Heart right ventricle (tissue), 16 donors: Measurements from ENCODE around the gene ADGRL3. TPM values are rescaled to one million over a fixed set of nuclear protein-coding genes. Genes with fewer than 3 reads are reported as not detected.

Source experiments
- ATAC-seq, 8 donors: fragments of 200-7000 bp; cut with Tn5 transposase; one replicate each; pipeline ENCODE4 v1.9.1; 2020; ENCODE audit warnings: mild to moderate bottlenecking in 8 of 8, moderate library complexity in 8 of 8, moderate number of reproducible peaks in 1 of 8
- DNase-seq, 2 donors: peaks; one replicate each; pipeline ENCODE4 v3.0.0-alpha.2; 2020
- H3K27ac ChIP-seq, 10 donors: fragments of 200-600 bp; sonication (generic) in 2 of 10; one replicate each; pipeline versions ENCODE4 v1.5.0 to v1.8.0; 2020 to 2022; ENCODE audit warnings: mild to moderate bottlenecking in 3 of 10
- H3K27me3 ChIP-seq, 7 donors: fragments of 200-600 bp; one replicate each; pipeline ENCODE4 v1.8.0; 2021 to 2022; ENCODE audit warnings: mild to moderate bottlenecking in 2 of 7
- H3K36me3 ChIP-seq, 9 donors: fragments of 200-600 bp; sonication (generic) in 1 of 9; one replicate each; pipeline versions ENCODE4 v1.5.0 to v1.8.0; 2020 to 2022; ENCODE audit warnings: mild to moderate bottlenecking in 2 of 9
- H3K4me1 ChIP-seq, 9 donors: fragments of 200-600 bp; sonication (generic) in 1 of 9; one replicate each; pipeline versions ENCODE4 v1.5.0 to v1.8.0; 2020 to 2022; ENCODE audit warnings: mild to moderate bottlenecking in 4 of 9
- H3K4me3 ChIP-seq, 10 donors: fragments of 200-600 bp; sonication (generic) in 2 of 10; one replicate each; pipeline versions ENCODE4 v1.5.0 to v1.8.0; 2020 to 2022; ENCODE audit warnings: mild to moderate bottlenecking in 7 of 10, moderate library complexity in 2 of 10
- H3K9me3 ChIP-seq, 11 donors: fragments of 200-600 bp in 10 of 11; sonication (generic) in 2 of 11; one replicate each; pipeline versions ENCODE4 v1.5.0 to v1.8.0; 2013 to 2022; ENCODE audit warnings: mild to moderate bottlenecking in 2 of 11, control low read depth in 1 of 11, moderate library complexity in 1 of 11
- WGBS, 2 donors: extraction: QIAGEN DNeasy Blood & Tissue Kit; methylation state at CpG; one replicate each; pipeline ENCODE4 v1.1.7; 2013; ENCODE audit warnings: inconsistent platforms in 1 of 2; 5-methylcytosine and 5-hydroxymethylcytosine counted together
- intact Hi-C, 10 donors: fragments of 100-400 bp; cut with DNase I; formaldehyde crosslinking; loops; one replicate each; pipeline versions ENCODE4 v1.11.1 to v1.14.2; 2022
- polyA plus RNA-seq, 2 donors: library from polyadenylated mRNA; stranded (reverse); fragments of 200-250 nt; gene quantifications; one replicate each; pipeline ENCODE4 v1.2.3, GENCODE V29; 2013
- total RNA-seq, 10 donors: library from RNA; stranded (reverse); fragmentation: NEBNext Ultra II Directional in 3 of 10; extraction: Animal tissue kit (Norgen Biotek cat#: 25700) in 3 of 10; gene quantifications; one replicate each; pipeline versions ENCODE4 v1.2.1 to v1.2.4, GENCODE V29; 2021 to 2023
- TF ChIP-seq, protein P1 (sequence below), 9 donors: fragments of 200-600 bp; sonication (generic) in 2 of 9; IDR thresholded peaks; one replicate each; pipeline versions ENCODE4 v1.5.0 to v1.8.0; 2021 to 2022; ENCODE audit warnings: antibody characterized with exemption in 9 of 9, mild to moderate bottlenecking in 5 of 9, moderate library complexity in 1 of 9
- donor health status: Arrhythmogenic right ventricular cardiomyopathy.
- donor health status: ischemic (EF 13 %, LVEDD 7.1; RV severe dilation, severe dysfunction).
- donor health status: healthy with polysubstance abuse.
- donor health status: DM: no; HTN: yes; CAD: no.
- donor health status: DM: no; HTN: no; CAD: no.
- donor health status: ischemic (EF 25% LVEDD 6.9; RV normal size, moderate dysfunction).
- donor health status: ischemic (EF 25% LVEDD 5.7; RV mildly dilated, moderate dysfunction).
- donor health status: healthy.
- donor health status: DM: yes; HTN: yes; CAD: no.
- donor health status: Ischemic cardiomyopathy.
- donor health status: ischemic (EF 35%, LVEDD 5.7; RV mildly dilated, moderate dysfunction).
- donor health status: nonischemic (EF 11% LVEDD 7.7; RV severe dilation, severe dysfunction).
- donor health status: DM: yes; HTN: yes; CAD: no.
- donor health status: PGD.
- donor health status: ischemic (EF 29% LVEDD 5.4; RV normal size, mild dysfunction).
- donor health status: nonischemic (EF 23%, LVEDD 6.1; RV moderate dilation, normal function).

ADGRL3 gene
- total and polyA plus RNA-seq, 12 donors: 0.36 to 20.9 (median 4.6) TPM

DNA sequence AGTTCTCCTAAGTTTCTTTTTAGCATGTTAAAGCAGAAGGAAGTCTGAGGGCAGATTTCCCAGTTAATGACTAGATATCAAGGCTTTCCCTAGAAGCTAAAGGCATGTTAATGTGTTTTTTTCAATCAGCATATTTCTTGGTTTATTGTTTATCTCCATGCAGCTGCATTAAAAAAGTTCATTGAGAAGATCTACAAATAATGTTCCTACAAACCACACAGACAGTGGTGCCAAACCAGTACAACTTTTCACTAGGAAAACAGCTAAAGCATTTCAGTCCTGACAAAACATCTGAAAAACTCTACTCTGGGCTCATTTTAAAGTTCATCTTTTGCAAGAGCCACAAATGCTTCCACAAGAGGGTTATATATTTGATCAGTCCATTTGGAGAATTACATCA lies 320.0 kb downstream of the ADGRL3 start:
- intact Hi-C loops: no loop called here
- Histone ChIP-seq H3K9me3 (no peaks in the 10 kb centered on the region), H3K4me1 (peaks cover 0 to 3% (median 0%) of the 10 kb centered on the region in 9 donors), H3K4me3 (no peak overlapping the region), H3K36me3 (no peaks in the 10 kb centered on the region), H3K27me3 (no peaks in the 10 kb centered on the region), H3K27ac (no peak overlapping the region)
- TF ChIP-seq, protein P1, sequence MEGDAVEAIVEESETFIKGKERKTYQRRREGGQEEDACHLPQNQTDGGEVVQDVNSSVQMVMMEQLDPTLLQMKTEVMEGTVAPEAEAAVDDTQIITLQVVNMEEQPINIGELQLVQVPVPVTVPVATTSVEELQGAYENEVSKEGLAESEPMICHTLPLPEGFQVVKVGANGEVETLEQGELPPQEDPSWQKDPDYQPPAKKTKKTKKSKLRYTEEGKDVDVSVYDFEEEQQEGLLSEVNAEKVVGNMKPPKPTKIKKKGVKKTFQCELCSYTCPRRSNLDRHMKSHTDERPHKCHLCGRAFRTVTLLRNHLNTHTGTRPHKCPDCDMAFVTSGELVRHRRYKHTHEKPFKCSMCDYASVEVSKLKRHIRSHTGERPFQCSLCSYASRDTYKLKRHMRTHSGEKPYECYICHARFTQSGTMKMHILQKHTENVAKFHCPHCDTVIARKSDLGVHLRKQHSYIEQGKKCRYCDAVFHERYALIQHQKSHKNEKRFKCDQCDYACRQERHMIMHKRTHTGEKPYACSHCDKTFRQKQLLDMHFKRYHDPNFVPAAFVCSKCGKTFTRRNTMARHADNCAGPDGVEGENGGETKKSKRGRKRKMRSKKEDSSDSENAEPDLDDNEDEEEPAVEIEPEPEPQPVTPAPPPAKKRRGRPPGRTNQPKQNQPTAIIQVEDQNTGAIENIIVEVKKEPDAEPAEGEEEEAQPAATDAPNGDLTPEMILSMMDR (IDR thresholded peaks at IDR 0.05): no peak
- no peak for ATAC-seq
- no peak for DNase-seq

DNA sequence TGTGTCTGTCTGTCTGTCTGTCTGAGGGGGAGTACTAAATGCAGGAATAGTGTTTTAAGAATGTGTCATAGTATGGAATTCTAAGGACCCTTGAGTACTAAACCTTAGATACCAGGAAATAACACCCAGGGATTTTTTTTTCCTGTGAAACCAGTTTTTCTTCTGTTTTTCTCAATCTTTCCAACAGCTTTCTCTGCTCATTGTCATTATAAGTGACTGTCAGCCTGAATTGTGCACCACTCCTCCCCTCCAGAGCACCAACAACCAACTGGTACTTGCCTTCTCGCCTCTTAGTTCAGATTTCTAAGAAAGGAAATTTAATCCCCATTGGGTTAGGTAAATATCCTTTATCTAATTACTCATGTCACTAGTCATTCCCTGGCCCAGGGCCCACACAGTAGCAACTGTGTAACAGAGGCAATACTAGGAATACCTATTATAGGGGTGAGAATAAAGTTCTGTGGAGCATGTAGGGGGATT lies 320.6 kb downstream of the ADGRL3 start:
- H3K9me3 ChIP-seq: no peaks in the 10 kb centered on the region
- TF ChIP-seq, protein P1 (IDR thresholded peaks at IDR 0.05): no peak
- no peaks in the 10 kb centered on the region for H3K36me3 ChIP-seq
- ATAC-seq (no peak), DNase-seq (no peak)
- peaks cover 0 to 3% (median 0%) of the 10 kb centered on the region in 9 donors for H3K4me1 ChIP-seq
- WGBS, 2 donors: 59 to 67% methylated on average over 1 of the region's 1 CpG
- H3K27ac ChIP-seq: no peak overlapping the region
- H3K27me3 ChIP-seq: no peaks in the 10 kb centered on the region
- intact Hi-C loops: no loop called here
- no peak overlapping the region for H3K4me3 ChIP-seq

DNA sequence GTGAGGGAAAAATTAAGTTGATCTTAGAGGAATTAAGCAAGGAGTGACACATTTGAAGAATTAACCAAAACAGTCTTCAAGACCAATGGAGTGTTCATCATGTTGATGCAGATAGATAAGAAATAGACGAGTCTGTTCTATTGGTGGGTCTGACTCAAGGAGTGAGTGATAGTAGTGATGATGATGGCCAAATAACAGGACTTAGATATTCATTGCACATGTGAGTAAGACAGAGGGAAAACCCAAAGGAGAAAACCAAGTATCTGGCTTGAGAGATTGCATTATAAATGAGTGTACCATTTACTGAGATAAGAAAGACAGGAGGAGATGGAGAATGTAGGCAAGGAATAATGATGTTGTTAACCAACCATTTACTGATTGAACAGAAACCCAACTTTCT lies 321.3 kb downstream of the ADGRL3 start:
- no peaks in the 10 kb centered on the region for H3K36me3 ChIP-seq
- no peaks in the 10 kb centered on the region for H3K9me3 ChIP-seq
- ATAC-seq (no peak), DNase-seq (no peak)
- no peak overlapping the region for H3K4me3 ChIP-seq
- H3K27ac ChIP-seq: no peak overlapping the region
- WGBS, 2 donors: 59 to 77% methylated on average over 1 of the region's 1 CpG
- intact Hi-C loops: no loop called here
- peaks cover 0 to 3% (median 0%) of the 10 kb centered on the region in 9 donors for H3K4me1 ChIP-seq
- no peaks in the 10 kb centered on the region for H3K27me3 ChIP-seq
- TF ChIP-seq, protein P1 (IDR thresholded peaks at IDR 0.05): no peak

DNA sequence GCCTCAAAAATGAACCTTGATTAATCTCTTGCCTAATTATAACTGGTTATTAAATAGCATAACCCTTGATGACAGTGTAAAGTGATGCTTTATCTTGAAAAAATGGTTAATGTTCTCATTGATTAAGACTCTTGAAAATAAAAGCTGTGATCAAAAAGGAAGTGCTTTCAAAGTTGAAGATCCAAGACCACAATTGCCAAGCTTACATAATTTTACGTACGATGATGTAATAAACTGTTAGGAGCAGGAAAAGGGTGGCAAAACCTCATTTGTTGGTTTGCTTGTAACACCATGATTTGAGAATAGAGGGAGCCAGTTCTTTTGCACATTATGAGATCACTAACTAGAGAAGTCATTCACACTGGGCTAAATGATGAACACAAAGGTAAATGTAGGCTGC lies 322.2 kb downstream of the ADGRL3 start:
- Histone ChIP-seq H3K27me3 (no peaks in the 10 kb centered on the region), H3K9me3 (no peaks in the 10 kb centered on the region), H3K27ac (no peak overlapping the region), H3K4me1 (peaks cover 0 to 3% (median 0%) of the 10 kb centered on the region in 9 donors), H3K4me3 (no peak overlapping the region), H3K36me3 (no peaks in the 10 kb centered on the region)
- 88 to 91% methylated on average over 2 of the region's 2 CpGs for WGBS, 2 donors
- ATAC-seq: no peak
- intact Hi-C loops: no loop called here
- TF ChIP-seq, protein P1 (IDR thresholded peaks at IDR 0.05): no peak
- DNase-seq: no peak
